ENCODE measurements around the gene TNP2.
A peak's percentile ranks its signal among the peaks of the same experiment; 100 is the strongest.
"Not testable (repeated sequence)": the region's sequence is repeated elsewhere in the genome, so short reads cannot be mapped to it uniquely, and the experiment has no call there.

Gene TNP2

DNA sequence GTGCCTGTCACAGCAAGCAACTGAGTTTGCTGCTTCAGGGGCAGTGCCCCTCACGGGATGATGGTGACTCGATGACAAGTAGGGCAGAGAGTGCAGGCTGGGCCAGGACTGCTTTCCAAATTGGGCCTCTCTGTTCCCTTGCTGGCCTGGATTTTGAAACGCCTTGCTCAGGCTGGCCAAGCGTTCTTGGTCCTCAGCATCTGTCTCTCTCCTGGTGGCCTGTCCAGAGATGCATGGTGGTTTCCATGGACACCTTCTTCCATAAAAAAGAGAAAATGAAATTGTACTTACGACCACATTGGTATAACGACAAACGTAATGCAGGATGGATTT lies 31.4 kb upstream of the TNP2 start:
- no peak for DNase-seq (ENCODE audit: low read depth in 2 of 2)

DNA sequence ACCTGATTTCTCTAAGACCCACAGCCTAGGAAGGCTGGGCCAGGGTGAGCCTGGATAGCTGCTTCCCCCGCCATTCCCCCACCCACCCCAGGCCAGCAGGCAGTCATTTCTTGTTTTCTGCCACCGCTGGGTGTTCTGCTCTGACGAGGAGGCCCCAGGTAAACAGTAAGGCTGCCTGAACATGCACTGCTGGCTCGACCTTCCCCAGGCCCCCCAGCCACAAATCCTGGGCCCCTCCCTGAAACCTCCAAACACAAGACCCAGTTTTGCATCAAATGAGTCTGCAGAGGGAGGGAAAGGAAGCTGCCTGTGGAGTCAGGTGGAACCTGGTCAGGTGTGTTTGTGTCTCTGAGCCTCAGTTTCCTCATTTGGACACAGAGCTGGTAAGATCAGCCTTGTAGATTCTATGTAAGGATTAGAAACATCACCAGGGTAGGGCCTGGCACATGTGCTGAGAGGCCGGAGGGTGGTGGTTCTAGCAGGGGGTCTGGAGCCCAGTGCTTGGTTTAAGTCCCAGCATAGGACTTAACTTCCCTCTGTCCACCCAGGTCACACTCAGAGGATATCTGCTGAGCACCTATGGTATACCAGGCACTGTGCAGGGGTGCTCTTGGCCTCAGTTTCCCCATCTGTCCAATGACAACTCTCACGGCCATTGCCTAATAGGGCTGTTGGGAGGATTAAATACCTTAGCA lies 30.9 kb upstream of the TNP2 start:
- no peak for DNase-seq (ENCODE audit: low read depth in 2 of 2)

DNA sequence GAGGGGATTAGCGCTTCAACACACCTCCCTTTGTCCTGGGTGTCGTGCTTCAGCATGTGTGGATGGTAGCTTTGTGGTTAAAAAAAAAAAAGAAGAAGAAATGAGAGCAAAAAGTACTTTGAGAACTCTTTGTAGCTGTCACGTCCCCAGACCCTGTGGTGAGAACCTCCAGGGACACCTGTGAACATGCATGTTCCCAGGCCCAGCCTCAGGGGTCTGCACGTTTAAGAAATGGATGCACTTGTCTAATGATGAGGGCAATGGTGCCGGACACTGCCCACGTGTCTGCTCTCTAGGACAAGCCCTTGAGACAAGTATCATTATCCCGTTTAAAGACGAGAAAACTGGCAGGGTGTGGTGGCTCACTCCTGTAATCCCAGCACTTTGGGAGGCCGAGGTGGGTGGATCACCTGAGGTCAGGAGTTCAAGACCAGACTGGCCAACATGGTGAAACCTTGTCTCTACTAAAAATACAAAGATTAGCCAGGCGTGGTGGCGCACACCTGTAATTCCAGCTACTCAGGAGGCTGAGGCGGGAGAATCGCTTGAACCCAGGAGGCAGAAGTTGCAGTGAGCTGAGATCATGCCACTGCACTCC lies 29.9 kb upstream of the TNP2 start:
- DNase-seq (ENCODE audit: low read depth in 2 of 2), result not testable (repeated sequence)

DNA sequence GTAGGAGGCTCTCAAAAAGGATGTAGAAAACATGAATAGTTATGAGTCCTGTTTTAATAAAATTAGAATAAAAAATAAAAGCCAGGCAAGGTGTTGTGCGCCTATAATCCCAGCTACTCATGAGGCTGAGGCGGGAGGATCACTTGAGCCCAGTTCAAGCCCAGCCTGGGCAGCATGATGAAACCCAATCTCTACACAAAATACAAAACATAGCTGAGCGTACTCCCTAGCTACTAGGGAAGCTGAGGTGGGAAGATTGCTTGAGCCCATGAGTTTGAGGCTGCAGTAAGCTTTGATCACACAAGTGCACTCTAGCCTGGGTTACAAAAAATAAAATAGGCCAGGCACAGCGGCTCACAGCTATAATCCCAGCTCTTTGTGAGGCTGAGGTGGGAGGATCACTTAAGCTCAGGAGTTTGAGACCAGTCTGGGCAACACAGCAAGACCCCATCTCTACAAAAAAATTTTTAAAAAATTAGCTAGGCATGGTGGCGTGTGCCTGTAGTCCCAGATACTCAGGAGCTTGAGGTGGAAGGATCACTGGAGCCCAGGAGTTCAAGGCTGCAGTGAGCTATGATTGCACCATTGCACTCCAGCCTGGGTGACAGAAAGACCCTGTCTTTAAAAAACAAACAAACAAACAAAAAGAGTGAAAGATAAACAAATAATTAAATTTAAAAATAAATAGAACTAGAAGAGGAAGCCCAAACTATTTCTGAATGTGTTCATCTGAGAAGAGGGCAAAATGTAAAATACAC lies 29.2 kb upstream of the TNP2 start:
- no peak for DNase-seq (ENCODE audit: low read depth in 2 of 2)

GRCh38 chr16:11297492-11298142 lies 28.5 kb upstream of the TNP2 start:
- peak; percentile 22 to 28 for DNase-seq (ENCODE audit: low read depth in 2 of 2)

DNA sequence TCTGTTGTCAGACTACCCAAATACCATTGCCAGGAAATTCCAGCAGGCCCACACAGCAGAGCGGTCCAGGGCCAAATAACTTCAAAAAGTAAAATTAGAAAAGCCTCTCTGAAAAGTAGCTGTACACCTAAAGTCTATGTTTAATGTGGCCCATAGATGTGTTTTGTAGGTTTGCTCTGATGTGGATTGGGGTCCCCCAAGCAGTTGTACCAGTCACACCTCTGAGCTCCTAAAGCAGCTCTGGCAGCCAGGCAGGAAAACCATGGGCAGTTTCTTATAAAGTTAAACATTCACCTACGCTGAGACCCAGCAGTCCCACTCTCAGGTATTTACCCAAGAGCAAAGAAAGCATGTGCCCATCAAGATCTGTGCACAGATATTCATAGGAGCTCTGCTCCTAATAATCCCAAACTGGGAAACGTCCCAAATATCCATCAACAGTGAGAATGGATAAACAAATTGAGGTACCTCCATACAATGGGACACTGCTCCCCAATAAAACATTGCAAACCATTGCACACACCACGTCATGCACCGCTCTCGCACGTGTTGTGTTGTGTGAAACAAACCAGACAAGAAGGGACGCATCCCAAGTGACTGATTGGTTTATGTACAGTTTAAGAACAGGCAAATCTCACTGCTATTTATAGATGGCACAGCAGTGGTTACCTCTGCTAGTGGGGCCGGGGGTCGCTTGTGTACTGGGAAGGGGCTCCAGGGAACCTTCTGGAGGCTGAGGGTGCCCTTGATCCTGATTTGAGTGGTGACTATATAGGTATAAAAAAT lies 27.8 kb upstream of the TNP2 start:
- no peak for DNase-seq (ENCODE audit: low read depth in 2 of 2)

DNA sequence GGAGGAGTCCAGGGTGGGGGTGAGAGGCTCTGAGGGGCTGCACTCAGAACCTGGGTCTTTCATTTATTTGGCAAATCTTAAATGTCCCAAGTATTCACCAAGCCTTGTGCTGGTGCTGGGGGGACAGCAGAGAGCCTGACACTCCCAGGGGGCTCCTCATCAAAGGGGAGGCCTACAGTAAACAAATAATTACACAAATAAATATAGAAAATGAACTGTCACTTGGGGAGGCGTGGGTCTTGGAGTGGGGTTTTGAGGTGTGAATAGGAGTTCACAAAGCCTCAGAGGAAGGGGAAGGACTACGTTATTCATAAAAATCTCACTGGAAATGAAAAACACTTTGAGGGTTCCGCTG lies 27.2 kb upstream of the TNP2 start:
- no peak for DNase-seq (ENCODE audit: low read depth in 2 of 2)

- DNase-seq (ENCODE audit: low read depth in 2 of 2), result no peak
Observed at GRCh38 chr16:11295672-11296071, 26.5 kb upstream of the TNP2 start.

GRCh38 chr16:11292076-11292748 lies 23.1 kb upstream of the TNP2 start:
- no peak for DNase-seq (ENCODE audit: low read depth in 2 of 2)

GRCh38 chr16:11291091-11291703 lies 22.1 kb upstream of the TNP2 start:
- no peak for DNase-seq (ENCODE audit: low read depth in 2 of 2)

DNA sequence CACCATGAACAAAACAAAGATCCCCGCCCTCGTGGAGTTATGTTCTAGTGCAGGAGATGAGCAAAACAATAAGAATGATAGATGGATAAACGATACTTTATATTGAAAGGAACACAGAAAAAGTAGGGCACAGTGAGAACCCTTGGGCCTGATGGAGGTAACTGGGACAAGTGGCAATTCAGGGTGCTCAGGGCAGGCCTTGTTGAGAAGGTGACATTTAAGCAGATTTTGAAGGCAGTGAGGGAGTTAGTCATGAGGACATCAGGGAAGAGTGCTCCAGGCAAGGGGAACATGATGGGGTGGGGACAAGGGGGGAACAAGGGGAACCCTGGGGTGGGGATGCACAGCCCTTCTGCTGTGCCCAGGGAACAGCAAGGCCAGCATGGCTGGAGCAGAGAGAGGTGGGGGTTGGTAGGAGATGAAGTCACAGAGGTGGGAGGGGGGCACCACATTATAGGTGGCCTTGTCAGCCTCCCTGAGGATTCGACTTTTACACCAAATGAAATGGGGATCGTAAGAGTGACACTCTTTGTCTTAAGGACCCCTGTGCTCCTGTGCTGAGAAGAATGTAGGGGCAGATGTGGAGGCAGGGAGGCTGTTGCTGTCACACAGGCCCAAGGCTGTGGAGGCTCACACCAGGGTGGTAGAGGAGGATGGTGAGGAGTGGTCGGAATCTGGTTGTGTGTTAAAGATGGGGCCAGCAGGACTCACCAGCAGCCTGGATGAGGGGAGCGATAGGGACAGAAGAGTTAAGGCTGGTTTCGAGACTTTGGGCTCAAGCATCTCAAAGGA lies 21.2 kb upstream of the TNP2 start:
- no peak for DNase-seq (ENCODE audit: low read depth in 2 of 2)

DNA sequence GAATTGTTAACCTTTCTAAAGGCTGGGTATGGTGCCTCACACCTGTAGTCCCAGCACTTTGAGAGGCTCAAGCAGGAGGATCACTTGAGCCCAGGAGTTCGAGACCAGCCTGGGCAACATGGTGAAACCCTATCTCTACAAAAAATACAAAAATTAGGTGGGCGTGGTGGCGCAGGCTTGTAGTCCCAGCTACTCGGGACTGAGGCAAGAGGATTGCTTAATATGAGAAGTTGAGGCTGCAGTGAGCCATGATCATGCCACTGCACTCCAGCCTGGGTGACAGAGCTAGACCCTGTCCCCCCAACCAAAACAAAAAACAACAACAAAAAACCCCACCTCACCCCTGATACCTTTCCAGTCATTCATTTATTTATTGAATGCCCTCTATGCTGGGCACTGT lies 20.6 kb upstream of the TNP2 start:
- not testable (repeated sequence) for DNase-seq (ENCODE audit: low read depth in 2 of 2)

GRCh38 chr16:11289202-11289601 lies 20.1 kb upstream of the TNP2 start:
- DNase-seq (ENCODE audit: low read depth in 2 of 2), result no peak

DNA sequence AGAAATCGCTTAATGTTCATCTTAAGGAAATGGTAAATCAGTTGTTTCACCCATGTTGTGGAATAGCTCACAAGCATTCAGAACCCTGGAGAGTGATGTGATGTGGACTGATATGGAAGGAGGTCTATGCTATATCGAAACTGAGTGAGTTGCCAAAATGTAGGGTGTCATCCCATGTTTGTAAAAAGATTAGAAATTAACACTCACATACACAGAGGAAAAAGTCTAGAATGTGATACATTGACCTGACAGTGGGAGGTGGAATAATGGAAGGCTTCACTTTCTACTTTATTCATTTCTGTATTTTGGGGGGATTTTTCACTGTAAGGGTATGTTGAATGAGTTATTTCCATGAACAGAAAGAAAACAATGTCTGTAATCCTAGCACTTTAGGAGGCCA lies 16.7 kb upstream of the TNP2 start:
- no peak for DNase-seq (ENCODE audit: low read depth in 2 of 2)

- no peak for DNase-seq (ENCODE audit: low read depth in 2 of 2)
Observed at GRCh38 chr16:11283820-11284248, 14.7 kb upstream of the TNP2 start.

DNA sequence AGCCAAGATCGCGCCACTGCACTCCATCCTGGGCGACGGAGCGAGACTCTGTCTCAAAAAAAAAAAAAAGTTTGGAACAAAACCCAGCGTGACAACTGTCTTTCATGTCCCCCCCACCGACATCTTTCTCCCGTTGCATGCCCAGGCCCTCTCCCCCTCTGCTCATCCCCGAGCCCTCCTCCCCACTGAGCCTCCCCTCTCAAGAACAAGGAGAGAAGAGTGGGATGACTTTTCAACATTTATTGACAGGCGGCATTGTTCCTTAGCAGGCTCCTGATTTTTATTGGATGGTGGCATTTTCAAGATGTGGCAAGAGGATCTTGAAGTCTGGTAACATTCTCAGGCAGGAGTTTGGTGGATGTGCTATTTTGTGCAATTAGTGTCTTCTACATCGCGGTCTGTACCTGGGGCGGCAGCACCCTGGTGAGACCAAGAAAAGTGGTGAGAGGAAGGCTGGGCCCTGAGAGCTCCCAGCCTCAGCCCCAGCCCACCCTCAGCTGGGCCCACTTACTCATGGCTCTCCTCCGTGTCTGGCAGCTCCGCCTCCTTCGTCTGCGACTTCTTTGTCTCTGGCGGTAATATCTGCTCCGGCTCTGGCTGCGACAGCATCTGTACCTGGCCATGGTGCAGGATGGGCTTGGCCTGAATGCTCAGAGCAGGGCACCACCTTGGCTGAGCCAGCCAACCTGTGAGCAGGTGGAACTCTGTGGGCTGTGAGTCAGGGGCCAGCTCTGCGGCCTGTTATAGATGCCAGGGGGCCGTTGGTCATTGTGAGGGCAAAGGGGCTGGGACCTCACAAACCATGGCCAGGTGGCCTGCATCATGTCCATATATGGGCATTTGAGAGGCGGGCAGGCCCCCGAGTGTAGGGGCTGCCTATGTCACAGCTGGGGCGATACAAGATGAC lies 11.7 kb upstream of the TNP2 start, which contains the start of gene PRM1:
Gene PRM1 (minus strand): TSS at position 715 of the 907 bp plus-strand sequence. CDS start 92 bp downstream, at position 623.
- DNase-seq (ENCODE audit: low read depth in 2 of 2), result no peak

DNA sequence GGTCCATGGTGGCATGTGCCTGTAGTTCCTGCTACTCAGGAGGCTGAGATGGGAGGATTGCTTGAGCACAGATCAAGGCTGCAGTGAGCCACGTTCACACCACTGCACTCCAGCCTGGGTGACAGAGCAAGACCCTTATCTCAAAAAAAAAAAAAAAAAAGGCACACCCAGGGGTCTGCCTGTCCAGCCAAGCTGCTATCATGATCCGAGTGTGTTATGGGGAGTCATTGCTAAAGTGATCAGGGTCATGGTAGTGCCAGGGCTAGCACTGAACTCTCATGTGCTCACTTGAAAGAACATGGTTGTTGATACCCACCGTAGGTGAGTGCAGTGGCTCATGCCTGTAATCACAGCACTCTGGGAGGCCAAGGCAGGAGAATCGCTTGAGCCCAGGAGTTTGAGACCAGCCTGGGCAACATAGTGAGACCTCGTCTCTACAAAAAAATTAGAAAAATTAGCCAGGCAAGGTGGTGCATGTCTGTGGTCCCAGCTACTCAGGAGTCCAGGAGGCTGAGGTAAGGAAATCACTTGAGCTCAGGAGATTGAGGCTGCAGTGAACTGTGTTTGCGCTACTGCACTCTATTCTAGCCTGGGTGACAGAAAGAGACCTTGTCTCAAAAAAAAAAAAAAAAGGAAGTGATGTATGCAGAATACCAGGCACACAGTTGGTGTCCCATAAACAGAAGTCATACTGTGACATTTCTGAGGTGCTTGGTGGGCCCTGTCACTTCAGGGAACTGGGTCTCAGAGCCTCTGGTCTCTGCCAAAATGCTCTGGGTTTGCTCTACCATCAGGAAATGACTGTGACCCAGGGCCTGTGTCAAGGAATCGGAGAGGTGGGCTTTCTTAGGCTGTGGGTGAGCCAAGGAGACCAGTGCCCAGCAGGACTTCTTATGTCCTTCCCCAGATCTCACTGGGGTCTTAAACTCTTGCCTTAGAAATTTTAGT lies 9.8 kb upstream of the TNP2 start:
- no peak for DNase-seq (ENCODE audit: low read depth in 2 of 2)

All from stimulated activated CD4-positive, alpha-beta T cell treated with anti-CD3 and anti-CD28 coated beads, Interleukin-1b, Interleukin-23, amount 100 ng/mL, for 1 hour (primary cell).